ENCODE data around the gene CCT7. TPM values are rescaled to one million over a fixed set of nuclear protein-coding genes. Genes with fewer than 3 reads are reported as not detected.

The CCT7 gene
- polyA plus RNA-seq, 1 donor from 2014 or later: 310 TPM

DNA sequence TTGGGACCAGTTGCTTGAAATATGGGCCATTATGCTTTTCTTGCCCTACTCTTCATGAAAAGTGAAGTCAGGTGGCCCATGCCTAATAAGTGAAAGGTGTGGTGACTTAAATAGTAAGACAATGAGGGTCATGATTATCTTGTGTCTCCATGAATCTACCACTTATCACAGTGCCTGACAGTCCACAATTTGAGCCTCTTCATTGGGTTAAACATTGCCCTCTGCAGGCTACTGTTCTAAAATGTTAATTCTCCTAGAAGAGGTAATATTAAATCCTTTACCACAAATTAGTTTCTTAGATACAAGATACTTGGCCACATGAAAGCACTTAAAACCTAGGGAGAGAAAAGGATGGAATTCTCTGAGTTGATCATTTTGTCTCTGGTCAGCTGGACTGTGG, 55.2 kb downstream of the CCT7 start:
- H3K9ac ChIP-seq (ENCODE audit: low read length): no peak overlapping the region
- H3K4me2 ChIP-seq (ENCODE audit: low read length): no peak overlapping the region
- no peak for TF ChIP-seq EZH2 (IDR thresholded peaks at IDR 0.05; ENCODE audit: borderline replicate concordance, insufficient read depth, low read length, poor library complexity, severe bottlenecking)
- TF ChIP-seq, protein P1, sequence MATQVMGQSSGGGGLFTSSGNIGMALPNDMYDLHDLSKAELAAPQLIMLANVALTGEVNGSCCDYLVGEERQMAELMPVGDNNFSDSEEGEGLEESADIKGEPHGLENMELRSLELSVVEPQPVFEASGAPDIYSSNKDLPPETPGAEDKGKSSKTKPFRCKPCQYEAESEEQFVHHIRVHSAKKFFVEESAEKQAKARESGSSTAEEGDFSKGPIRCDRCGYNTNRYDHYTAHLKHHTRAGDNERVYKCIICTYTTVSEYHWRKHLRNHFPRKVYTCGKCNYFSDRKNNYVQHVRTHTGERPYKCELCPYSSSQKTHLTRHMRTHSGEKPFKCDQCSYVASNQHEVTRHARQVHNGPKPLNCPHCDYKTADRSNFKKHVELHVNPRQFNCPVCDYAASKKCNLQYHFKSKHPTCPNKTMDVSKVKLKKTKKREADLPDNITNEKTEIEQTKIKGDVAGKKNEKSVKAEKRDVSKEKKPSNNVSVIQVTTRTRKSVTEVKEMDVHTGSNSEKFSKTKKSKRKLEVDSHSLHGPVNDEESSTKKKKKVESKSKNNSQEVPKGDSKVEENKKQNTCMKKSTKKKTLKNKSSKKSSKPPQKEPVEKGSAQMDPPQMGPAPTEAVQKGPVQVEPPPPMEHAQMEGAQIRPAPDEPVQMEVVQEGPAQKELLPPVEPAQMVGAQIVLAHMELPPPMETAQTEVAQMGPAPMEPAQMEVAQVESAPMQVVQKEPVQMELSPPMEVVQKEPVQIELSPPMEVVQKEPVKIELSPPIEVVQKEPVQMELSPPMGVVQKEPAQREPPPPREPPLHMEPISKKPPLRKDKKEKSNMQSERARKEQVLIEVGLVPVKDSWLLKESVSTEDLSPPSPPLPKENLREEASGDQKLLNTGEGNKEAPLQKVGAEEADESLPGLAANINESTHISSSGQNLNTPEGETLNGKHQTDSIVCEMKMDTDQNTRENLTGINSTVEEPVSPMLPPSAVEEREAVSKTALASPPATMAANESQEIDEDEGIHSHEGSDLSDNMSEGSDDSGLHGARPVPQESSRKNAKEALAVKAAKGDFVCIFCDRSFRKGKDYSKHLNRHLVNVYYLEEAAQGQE (IDR thresholded peaks at IDR 0.05; ENCODE audit: borderline replicate concordance): no peak
- TF ChIP-seq, protein P2, sequence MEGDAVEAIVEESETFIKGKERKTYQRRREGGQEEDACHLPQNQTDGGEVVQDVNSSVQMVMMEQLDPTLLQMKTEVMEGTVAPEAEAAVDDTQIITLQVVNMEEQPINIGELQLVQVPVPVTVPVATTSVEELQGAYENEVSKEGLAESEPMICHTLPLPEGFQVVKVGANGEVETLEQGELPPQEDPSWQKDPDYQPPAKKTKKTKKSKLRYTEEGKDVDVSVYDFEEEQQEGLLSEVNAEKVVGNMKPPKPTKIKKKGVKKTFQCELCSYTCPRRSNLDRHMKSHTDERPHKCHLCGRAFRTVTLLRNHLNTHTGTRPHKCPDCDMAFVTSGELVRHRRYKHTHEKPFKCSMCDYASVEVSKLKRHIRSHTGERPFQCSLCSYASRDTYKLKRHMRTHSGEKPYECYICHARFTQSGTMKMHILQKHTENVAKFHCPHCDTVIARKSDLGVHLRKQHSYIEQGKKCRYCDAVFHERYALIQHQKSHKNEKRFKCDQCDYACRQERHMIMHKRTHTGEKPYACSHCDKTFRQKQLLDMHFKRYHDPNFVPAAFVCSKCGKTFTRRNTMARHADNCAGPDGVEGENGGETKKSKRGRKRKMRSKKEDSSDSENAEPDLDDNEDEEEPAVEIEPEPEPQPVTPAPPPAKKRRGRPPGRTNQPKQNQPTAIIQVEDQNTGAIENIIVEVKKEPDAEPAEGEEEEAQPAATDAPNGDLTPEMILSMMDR (IDR thresholded peaks at IDR 0.05; ENCODE audit: poor library complexity, severe bottlenecking): no peak
- TF ChIP-seq EP300 (conservative IDR thresholded peaks at IDR 0.05; ENCODE audit: poor library complexity, severe bottlenecking): no peak
- no peak for TF ChIP-seq SMC3 (conservative IDR thresholded peaks at IDR 0.05; ENCODE audit: poor library complexity)
- TF ChIP-seq TAF1 (IDR thresholded peaks at IDR 0.05; ENCODE audit: low read depth): no peak
- TF ChIP-seq MXI1 (conservative IDR thresholded peaks at IDR 0.05; ENCODE audit: poor library complexity, severe bottlenecking): no peak
- TF ChIP-seq POLR2AphosphoS5 (IDR thresholded peaks at IDR 0.05): no peak
- no peak for TF ChIP-seq RAD21 (conservative IDR thresholded peaks at IDR 0.05)
- H3K9me3 ChIP-seq (ENCODE audit: low read length): no peaks in the 10 kb centered on the region
- H2AFZ ChIP-seq (ENCODE audit: low read depth, low read length): no peak overlapping the region
- H3K27me3 ChIP-seq (ENCODE audit: insufficient read depth, low read depth, low read length): peaks cover 98% of the 10 kb centered on the region
- H3K27ac ChIP-seq (ENCODE audit: low read length): no peak overlapping the region
- no peaks in the 10 kb centered on the region for H3K9me2 ChIP-seq (ENCODE audit: insufficient read depth, low read length)
- H3K36me3 ChIP-seq (ENCODE audit: insufficient read depth, low read length): no peaks in the 10 kb centered on the region
- H3K4me3 ChIP-seq (ENCODE audit: low read length): no peak overlapping the region
- H3F3A ChIP-seq (ENCODE audit: insufficient read depth, low read length, poor library complexity, severe bottlenecking): no peaks in the 10 kb centered on the region
- no peaks in the 10 kb centered on the region for H3K79me2 ChIP-seq (replicated peaks; ENCODE audit: insufficient read depth, low read length)
- H4K20me1 ChIP-seq (ENCODE audit: insufficient read depth): no peaks in the 10 kb centered on the region

GRCh38 chr2:73290049-73290839, 56.1 kb downstream of the CCT7 start:
- H3K9me2 ChIP-seq (ENCODE audit: insufficient read depth, low read length): no peaks in the 10 kb centered on the region
- no peaks in the 10 kb centered on the region for H4K20me1 ChIP-seq (ENCODE audit: insufficient read depth)
- H3K9me3 ChIP-seq (ENCODE audit: low read length): no peaks in the 10 kb centered on the region
- H3K9ac ChIP-seq (ENCODE audit: low read length): no peak overlapping the region
- no peaks in the 10 kb centered on the region for H3K79me2 ChIP-seq (replicated peaks; ENCODE audit: insufficient read depth, low read length)
- TF ChIP-seq EZH2 (IDR thresholded peaks at IDR 0.05; ENCODE audit: borderline replicate concordance, insufficient read depth, low read length, poor library complexity, severe bottlenecking): no peak
- TF ChIP-seq TAF1 (IDR thresholded peaks at IDR 0.05; ENCODE audit: low read depth): no peak
- peak; percentile 63 for TF ChIP-seq SMC3 (conservative IDR thresholded peaks at IDR 0.05; ENCODE audit: poor library complexity)
- no peak for TF ChIP-seq POLR2AphosphoS5 (IDR thresholded peaks at IDR 0.05)
- TF ChIP-seq EP300 (conservative IDR thresholded peaks at IDR 0.05; ENCODE audit: poor library complexity, severe bottlenecking): no peak
- TF ChIP-seq RAD21 (conservative IDR thresholded peaks at IDR 0.05): peak; percentile 66
- TF ChIP-seq, protein P2 (IDR thresholded peaks at IDR 0.05; ENCODE audit: poor library complexity, severe bottlenecking): peak; percentile 84
- H3K4me2 ChIP-seq (ENCODE audit: low read length): no peak overlapping the region
- no peak overlapping the region for H3K4me3 ChIP-seq (ENCODE audit: low read length)
- no peak overlapping the region for H2AFZ ChIP-seq (ENCODE audit: low read depth, low read length)
- H3K27ac ChIP-seq (ENCODE audit: low read length): no peak overlapping the region
- H3K27me3 ChIP-seq (ENCODE audit: insufficient read depth, low read depth, low read length): peaks cover 98% of the 10 kb centered on the region
- no peaks in the 10 kb centered on the region for H3F3A ChIP-seq (ENCODE audit: insufficient read depth, low read length, poor library complexity, severe bottlenecking)
- no peaks in the 10 kb centered on the region for H3K36me3 ChIP-seq (ENCODE audit: insufficient read depth, low read length)

Measured in neural cell (in vitro differentiated cells).